Endometrium (tissue), 2 donors: ENCODE measurements around the gene HCN4.

Source experiments
- FAIRE-seq: peaks from 2 replicates; lab custom pipeline; 2012; peaks lifted over from hg19 to GRCh38; lab: Jason Lieb, UNC
- donor health status: control.
- donor health status: control.

Gene HCN4

GRCh38 chr15:73344056-73344455 lies 24.7 kb downstream of the HCN4 start:
- no peak for FAIRE-seq

DNA sequence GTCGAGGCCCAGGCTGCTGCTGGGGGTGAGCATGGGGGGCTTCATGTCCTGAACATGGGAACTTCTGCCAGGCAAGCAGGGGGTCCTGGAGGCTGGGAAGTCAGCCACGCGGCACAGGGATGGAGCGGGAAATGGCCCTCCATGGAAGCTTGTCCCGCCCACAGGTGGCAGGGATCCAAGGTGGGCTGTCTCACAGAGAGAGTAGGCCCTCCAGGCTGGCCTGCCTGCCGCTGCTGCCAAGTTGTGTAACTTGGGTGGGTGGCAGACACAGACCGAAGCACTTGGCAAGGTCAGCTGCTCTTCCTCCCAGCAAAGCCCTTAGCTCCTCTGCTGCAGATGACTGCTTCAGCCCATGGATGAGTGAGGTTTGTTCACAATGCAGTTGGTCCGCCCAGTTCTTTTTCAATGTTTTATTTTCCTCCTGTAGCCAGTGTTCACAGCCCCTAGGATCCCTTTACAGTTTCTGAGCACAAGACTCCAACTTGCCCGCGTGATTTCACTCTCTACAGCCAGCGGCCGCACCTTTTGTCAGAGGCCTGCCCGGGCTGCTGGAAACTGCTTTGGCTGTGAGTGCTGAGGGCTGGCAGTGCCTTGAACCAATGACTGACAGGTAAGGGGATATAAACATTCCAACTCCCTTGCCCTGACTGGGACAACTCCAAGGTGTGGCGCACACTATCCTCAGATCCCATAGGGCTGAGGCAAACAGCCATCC lies 26.7 kb downstream of the HCN4 start:
- FAIRE-seq: no peak

GRCh38 chr15:73340502-73341192 lies 28.1 kb downstream of the HCN4 start:
- no peak for FAIRE-seq

DNA sequence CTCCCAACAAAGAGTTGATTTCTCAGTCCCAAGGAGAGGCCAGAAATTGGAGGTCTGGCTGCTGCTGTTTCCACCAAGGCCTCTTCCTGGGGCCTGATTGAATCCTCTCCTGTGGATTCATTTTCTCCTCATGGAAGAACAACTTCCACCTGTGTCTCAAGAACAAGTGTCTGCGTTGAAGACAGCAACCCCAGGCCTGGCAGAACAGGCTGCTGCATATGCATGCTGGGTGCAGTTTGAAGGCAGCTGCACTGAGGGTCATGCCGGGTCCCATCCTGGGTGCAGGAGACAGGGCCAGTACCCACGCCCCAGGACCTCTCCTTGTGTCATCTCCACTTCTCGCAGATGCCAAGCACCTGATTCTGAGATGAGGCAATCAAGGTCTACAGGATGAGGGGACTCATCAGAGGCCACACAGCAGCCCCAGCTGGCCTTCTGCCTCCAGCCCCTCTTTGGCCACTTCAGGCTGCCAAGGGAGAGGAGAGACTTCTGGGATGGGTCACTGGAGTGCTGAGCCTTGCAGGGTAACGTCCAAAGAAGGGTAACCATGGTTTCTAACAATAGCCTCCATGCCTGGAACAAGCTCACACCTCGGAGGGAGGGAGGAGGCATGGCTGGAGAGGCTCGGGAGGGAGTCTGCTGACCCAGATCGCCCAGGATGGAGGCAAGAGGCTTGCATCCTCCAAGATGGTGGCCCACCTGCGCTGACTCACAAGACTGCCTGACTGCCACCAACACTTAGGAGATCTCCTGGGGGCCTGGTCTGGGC lies 30.0 kb downstream of the HCN4 start:
- no peak for FAIRE-seq

GRCh38 chr15:73338058-73338457 lies 30.7 kb downstream of the HCN4 start:
- FAIRE-seq: no peak

DNA sequence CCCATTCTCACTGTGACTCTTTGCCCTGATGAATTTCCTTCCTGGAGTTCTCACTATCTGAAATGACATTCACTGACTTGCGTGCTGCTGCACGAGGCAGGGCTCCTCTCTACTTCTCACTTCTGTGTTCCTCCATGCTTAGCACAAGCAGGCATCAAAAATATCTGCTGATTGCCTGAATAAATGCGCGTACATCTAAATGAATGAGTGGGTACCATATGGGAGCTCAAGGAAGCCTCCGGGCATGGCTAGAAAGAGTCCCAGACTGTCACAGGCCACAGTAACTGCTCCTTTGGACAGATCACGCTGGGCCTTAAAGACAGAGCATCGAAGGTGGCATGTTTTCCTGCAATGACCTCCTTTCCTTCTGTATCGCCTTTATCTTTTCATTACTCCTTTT lies 31.6 kb downstream of the HCN4 start:
- FAIRE-seq: no peak

GRCh38 chr15:73336756-73337155 lies 32.0 kb downstream of the HCN4 start:
- no peak for FAIRE-seq

- FAIRE-seq: no peak
These were observed 33.3 kb downstream of the HCN4 start for GRCh38 chr15:73335471-73335870.

- FAIRE-seq: no peak
These were observed 33.7 kb downstream of the HCN4 start for GRCh38 chr15:73335026-73335425.

GRCh38 chr15:73334086-73334485 lies 34.7 kb downstream of the HCN4 start:
- no peak for FAIRE-seq

DNA sequence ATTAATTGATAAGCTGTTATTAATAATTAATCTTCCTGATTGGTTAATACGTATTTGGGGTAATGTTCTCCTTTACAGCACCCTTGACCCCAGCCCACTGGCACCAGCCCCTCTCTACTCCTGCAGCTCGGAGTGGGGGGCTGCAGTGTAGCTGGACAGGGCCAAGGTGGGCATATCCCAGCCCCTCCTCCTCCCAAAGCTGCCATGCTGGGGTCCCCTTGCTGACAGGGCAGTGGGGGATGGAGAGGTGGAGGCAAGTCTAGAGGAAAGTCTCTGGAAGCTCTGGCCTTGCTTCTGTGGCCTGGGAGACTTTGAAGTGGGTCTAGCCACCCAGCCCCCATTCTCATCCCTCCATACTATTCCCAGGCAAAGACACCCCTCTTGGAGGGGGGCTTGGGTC lies 35.8 kb downstream of the HCN4 start:
- no peak for FAIRE-seq

- no peak for FAIRE-seq
These were observed 36.5 kb downstream of the HCN4 start for GRCh38 chr15:73331991-73332925.

DNA sequence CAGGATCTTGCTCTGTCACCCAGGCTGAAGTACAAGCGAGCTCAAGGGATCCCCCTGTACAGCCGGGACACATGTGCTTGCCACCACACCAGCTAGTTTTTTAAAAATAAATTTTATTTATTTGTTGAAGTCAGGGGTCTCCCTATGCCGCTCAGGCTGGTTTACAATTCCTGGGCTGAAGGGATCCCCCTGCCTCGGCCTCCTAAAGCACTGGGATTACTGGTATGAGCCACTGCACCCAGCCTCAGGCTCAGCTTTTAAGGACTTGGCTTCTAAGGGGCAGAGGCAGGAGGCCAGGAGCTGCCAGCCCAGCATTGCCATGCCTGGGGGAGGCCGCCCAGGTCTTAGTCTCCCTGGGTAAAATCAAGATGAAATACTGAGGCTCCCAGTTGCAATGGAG lies 37.3 kb downstream of the HCN4 start:
- no peak for FAIRE-seq

DNA sequence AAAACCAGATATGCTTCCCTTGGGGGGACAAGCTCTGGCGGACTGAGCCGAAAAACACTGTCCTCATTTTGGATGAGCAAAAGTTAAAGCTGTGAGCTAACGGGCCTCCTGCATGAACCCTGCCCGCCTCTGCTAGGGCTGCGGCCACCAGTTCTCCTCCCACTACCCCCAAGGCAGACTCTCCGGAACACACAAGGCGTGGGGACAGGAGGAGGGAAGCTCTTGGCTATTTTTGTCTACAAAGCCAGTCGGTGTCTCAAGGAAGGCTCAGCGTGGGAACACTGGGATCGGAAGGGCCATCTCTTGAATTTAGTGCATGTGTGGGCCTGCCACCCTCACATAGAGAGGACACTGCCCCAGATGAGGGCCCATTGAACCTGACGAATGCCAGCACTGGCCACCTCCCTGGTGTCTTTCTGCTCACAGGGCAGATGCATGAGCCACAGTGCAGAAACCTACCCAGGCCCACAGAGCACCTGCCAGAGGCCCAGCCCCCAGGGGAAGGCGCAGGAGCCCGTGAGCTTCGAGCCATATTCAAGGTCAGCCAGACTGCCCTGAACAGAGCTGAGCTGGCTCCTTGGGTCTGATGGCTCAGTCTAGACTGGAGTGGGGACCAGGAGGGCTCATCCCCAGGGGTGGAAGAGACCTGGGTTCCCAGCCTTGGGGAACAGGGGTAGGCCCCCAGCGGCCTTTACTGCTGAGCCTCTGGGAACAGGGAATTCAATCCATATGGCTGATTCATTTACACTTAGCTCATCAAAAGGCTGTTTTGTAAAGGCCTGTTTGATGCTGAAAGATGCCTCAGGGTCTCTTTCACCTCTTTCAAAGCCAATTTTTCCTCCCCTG lies 38.3 kb downstream of the HCN4 start:
- FAIRE-seq: no peak

DNA sequence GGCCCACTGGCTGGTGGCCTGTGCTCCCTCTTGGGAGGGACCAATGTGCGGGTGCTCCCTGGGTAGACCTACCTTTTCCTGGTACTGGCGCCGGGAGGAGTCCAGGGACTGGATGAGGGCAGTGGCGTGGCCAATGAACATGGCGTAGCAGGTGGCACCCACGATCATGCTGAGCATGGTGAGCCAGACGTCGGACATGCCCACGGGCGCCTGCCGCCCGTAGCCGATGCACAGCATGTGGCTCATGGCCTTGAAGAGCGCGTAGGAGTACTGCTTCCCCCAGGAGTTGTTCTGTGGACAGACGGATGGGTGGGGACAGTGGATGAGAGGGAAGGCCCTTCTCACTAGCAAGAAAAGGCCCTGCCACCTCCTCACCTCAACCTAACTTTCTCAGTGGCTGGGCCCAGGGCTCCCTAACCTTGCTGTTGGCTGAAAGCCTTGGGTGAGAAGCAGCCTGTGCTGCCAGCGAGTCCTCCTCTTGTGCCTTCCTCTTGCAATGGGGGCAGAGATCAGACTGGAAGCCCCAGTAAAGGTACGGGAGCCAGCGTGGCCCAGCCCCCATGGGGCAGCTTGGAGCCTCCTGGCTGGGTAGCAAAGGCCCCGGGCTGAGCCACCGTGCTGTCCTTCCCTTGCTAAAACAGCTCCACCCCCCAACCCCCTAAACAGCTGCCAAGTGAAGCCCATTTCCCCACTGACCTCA lies 39.1 kb downstream of the HCN4 start:
- no peak for FAIRE-seq

GRCh38 chr15:73328981-73329380 lies 39.8 kb downstream of the HCN4 start:
- no peak for FAIRE-seq

- FAIRE-seq: no peak
These were observed 40.5 kb downstream of the HCN4 start for GRCh38 chr15:73328149-73328820.

- no peak for FAIRE-seq
These were observed 42.6 kb downstream of the HCN4 start for GRCh38 chr15:73326157-73326556.

DNA sequence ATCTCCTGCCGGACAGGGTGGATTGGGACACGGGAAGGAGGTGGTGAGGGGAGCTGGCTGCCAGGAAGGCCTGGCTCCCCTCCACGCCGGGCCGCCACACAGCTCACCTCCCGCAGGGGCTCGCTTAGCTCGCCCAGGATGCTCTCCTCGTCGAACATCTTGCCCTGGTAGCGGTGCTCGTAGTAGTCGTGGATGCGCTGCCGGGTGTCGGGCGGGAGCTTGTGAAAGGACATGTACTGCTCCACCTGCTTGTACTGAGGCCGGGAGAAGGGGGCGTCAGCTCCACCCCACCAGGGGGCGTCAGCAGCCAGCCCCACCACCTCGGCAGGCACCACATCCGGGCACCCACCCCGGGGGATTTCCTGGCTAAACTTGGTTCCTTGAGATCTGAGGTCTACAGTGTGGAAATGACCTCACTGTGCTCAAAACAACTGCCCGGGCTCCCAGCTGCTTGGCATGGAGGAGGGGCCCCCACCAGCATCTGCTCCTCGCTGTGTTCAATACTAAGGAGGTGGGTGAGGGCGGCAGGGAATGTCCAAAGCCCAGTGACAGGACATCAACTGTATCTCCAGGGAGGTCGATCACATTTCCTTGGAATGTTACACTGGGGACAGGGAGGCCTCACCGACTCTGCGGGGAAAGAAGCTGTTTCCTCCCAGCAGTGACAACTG lies 43.4 kb downstream of the HCN4 start:
- FAIRE-seq: no peak
